Progenitor cell of endocrine pancreas (in vitro differentiated cells): ENCODE measurements around the gene KCNK17. TPM values are rescaled to one million over a fixed set of nuclear protein-coding genes. Genes with fewer than 3 reads are reported as not detected.

Experiments
- DNase-seq: peaks from one replicate; pipeline ENCODE4 v3.0.0; 2021; ENCODE audit warnings: low spot score; ENCODE audit not compliant: unreplicated experiment
- H3K27ac Mint-ChIP-seq: 2 replicates; pipeline ENCODE4 v1.8.0; 2021; ENCODE audit warnings: mild to moderate bottlenecking, moderate library complexity, mixed read lengths
- H3K27me3 Mint-ChIP-seq: 2 replicates; pipeline ENCODE4 v1.8.0; 2021; ENCODE audit warnings: mixed read lengths
- H3K36me3 Mint-ChIP-seq: 2 replicates; pipeline ENCODE4 v1.8.0; 2022; ENCODE audit warnings: mixed read lengths; ENCODE audit not compliant: insufficient read depth
- H3K4me1 Mint-ChIP-seq: 2 replicates; pipeline ENCODE4 v1.8.0; 2021; ENCODE audit warnings: low read depth, mixed read lengths
- H3K4me3 Mint-ChIP-seq: 2 replicates; pipeline ENCODE4 v1.8.0; 2021; ENCODE audit warnings: low read depth, mild to moderate bottlenecking, moderate library complexity, mixed read lengths
- H3K9me3 Mint-ChIP-seq: 2 replicates; pipeline ENCODE4 v1.8.0; 2021; ENCODE audit warnings: low read depth, mixed read lengths
- total RNA-seq: library from RNA; stranded (reverse); gene quantifications from 2 replicates; pipeline ENCODE4 v1.2.1, GENCODE V29; 2021
- TF ChIP-seq, protein P1 (sequence below): fragments of 200-600 bp; sonication (generic); IDR thresholded peaks from one replicate; pipeline ENCODE4 v1.5.0; 2021; ENCODE audit warnings: antibody characterized with exemption, mild to moderate bottlenecking; ENCODE audit not compliant: unreplicated experiment

Gene KCNK17
- total RNA-seq, 1 donor from 2014 or later, result 11.2 TPM

DNA sequence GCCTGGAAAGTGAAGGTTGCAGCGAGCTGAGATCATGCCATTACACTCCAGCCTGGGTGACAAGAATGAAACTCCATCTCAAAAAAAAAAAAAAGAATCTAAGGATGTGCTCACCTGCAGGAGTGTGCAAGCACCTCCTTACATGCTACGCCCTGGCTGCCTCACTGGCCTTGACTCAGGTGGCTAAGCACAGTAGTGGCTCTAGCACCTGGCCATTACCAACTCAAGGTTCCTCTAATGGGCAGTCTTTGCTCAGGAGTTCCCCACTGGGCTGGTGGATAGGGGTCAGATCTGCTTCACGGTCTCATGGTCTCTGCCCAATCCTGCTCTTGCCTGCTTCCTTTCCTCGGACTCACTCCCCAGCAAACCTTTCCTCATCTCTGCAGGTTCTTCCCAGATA lies 39.7 kb downstream of the KCNK17 start:
- no peaks in the 10 kb centered on the region for H3K4me1 Mint-ChIP-seq
- no peak overlapping the region for H3K27ac Mint-ChIP-seq
- TF ChIP-seq, protein P1, sequence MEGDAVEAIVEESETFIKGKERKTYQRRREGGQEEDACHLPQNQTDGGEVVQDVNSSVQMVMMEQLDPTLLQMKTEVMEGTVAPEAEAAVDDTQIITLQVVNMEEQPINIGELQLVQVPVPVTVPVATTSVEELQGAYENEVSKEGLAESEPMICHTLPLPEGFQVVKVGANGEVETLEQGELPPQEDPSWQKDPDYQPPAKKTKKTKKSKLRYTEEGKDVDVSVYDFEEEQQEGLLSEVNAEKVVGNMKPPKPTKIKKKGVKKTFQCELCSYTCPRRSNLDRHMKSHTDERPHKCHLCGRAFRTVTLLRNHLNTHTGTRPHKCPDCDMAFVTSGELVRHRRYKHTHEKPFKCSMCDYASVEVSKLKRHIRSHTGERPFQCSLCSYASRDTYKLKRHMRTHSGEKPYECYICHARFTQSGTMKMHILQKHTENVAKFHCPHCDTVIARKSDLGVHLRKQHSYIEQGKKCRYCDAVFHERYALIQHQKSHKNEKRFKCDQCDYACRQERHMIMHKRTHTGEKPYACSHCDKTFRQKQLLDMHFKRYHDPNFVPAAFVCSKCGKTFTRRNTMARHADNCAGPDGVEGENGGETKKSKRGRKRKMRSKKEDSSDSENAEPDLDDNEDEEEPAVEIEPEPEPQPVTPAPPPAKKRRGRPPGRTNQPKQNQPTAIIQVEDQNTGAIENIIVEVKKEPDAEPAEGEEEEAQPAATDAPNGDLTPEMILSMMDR, result no peak
- no peaks in the 10 kb centered on the region for H3K36me3 Mint-ChIP-seq
- H3K27me3 Mint-ChIP-seq, result peaks cover 18% of the 10 kb centered on the region
- no peak for DNase-seq
- H3K4me3 Mint-ChIP-seq, result no peak overlapping the region
- no peaks in the 10 kb centered on the region for H3K9me3 Mint-ChIP-seq

DNA sequence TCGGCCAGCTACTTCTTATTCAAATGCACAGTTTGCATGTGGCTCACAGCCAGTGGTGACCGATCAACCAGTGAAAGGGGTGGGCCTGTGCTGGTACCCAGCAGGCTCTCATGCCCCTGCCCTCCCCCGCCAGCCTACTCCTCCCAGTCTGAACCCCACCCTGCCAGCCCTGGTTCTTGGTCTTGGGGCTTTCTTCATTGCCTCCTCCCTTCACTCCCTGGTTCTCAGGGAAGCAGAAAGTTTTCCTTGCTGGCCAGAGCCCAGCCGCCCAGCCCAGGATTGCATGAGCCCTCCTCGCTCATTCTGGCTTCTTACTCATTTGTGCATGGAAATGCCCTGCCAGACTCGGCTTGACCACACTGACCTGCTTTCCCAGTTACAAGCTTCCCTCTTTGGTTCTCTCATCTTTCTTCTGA lies 40.8 kb downstream of the KCNK17 start:
- no peak overlapping the region for H3K4me3 Mint-ChIP-seq
- no peaks in the 10 kb centered on the region for H3K4me1 Mint-ChIP-seq
- TF ChIP-seq, protein P1, result no peak
- peaks cover 18% of the 10 kb centered on the region for H3K27me3 Mint-ChIP-seq
- H3K36me3 Mint-ChIP-seq, result no peaks in the 10 kb centered on the region
- no peak for DNase-seq
- H3K27ac Mint-ChIP-seq, result no peak overlapping the region
- H3K9me3 Mint-ChIP-seq, result no peaks in the 10 kb centered on the region

GRCh38 chr6:39269961-39270360 lies 44.3 kb downstream of the KCNK17 start:
- H3K36me3 Mint-ChIP-seq, result no peaks in the 10 kb centered on the region
- H3K27ac Mint-ChIP-seq, result no peak overlapping the region
- TF ChIP-seq, protein P1, result no peak
- peaks cover 24% of the 10 kb centered on the region for H3K27me3 Mint-ChIP-seq
- DNase-seq, result no peak
- no peaks in the 10 kb centered on the region for H3K9me3 Mint-ChIP-seq
- H3K4me1 Mint-ChIP-seq, result no peaks in the 10 kb centered on the region
- no peak overlapping the region for H3K4me3 Mint-ChIP-seq

DNA sequence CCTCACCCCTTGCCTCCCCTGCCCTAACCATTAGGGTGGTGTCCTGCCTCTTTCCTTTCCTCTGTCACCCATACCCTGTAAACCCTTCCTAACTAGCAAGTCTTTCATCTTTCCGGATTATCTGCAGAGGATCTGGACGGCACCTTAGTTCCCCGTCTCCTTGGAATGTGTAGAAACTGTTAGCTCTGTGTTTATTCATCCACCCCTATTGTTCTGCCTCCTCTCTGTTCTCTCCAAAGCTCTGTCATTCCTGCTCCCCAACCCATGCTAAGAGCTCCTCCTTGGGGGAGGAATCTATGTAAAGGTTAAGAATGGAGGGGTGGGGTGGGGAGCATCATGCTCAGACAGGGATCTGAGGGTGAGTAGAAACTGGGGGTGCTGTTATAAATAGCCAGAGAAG lies 45.5 kb downstream of the KCNK17 start:
- no peak overlapping the region for H3K27ac Mint-ChIP-seq
- no peaks in the 10 kb centered on the region for H3K4me1 Mint-ChIP-seq

GRCh38 chr6:39268171-39268570 lies 46.0 kb downstream of the KCNK17 start:
- no peak for DNase-seq
- TF ChIP-seq, protein P1, result no peak
- H3K9me3 Mint-ChIP-seq, result no peaks in the 10 kb centered on the region
- no peaks in the 10 kb centered on the region for H3K4me1 Mint-ChIP-seq
- no peaks in the 10 kb centered on the region for H3K36me3 Mint-ChIP-seq
- H3K27me3 Mint-ChIP-seq, result peaks cover 15% of the 10 kb centered on the region
- no peak overlapping the region for H3K27ac Mint-ChIP-seq
- no peak overlapping the region for H3K4me3 Mint-ChIP-seq

More for the DNA sequence above, 45.5 kb downstream of the KCNK17 start:
- no peak overlapping the region for H3K4me3 Mint-ChIP-seq
- H3K27me3 Mint-ChIP-seq, result peaks cover 17% of the 10 kb centered on the region
- DNase-seq, result no peak
- no peaks in the 10 kb centered on the region for H3K36me3 Mint-ChIP-seq
- no peaks in the 10 kb centered on the region for H3K9me3 Mint-ChIP-seq
- TF ChIP-seq, protein P1, result no peak
